ENCODE results near the gene PPEF2.

DNA sequence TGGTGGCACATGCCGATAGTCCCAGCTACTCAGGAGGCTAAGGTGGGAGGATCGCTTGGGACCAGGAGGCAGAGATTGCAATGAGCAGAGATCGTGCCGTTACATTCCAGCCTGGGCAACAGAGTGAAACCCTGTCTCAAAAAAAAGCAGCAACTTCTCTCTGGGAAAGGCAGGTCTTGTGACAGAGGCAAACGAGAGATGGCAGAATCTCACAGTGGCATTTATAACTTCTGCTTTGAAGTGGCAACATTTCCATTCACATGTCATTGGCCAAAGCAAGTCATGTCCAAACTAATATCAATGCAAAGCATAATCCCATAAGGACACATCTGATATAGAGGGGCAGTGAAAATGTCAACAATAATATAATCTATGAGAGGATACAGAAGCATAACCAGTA, 79.8 kb downstream of the PPEF2 start:
- TF ChIP-seq POLR2AphosphoS5 (IDR thresholded peaks at IDR 0.05; ENCODE audit: low read depth, low read length) = no peak
- no peak for TF ChIP-seq POLR2A (IDR thresholded peaks at IDR 0.05; ENCODE audit: low read depth, low read length)
